Measurements from ENCODE around the gene SHANK2.

GRCh38 chr11:71240865-71241691 is 11.3 kb downstream of the SHANK2 start:
- TF ChIP-seq POLR2A (IDR thresholded peaks at IDR 0.05) (no peak), CTCF (IDR thresholded peaks at IDR 0.05) (no peak), EP300 (IDR thresholded peaks at IDR 0.05) (no peak)

All from sigmoid colon (tissue), 4 donors.